CD4-positive, alpha-beta memory T cell (primary cell): ENCODE results near the gene STK32B. TPM values are rescaled to one million over a fixed set of nuclear protein-coding genes. Genes with fewer than 3 reads are reported as not detected.
"Not testable (repeated sequence)": the region's sequence is repeated elsewhere in the genome, so short reads cannot be mapped to it uniquely, and the experiment has no call there.

Source experiments
- CTCF ChIA-PET: fragments of 350-600 bp; sonication (Branson Sonifier 250); formaldehyde crosslinking; loops from one replicate; lab custom pipeline; 2021; ENCODE audit warnings: inconsistent platforms; ENCODE audit not compliant: partially characterized antibody; lab: Charles Lee
- POLR2A ChIA-PET: fragments of 350-600 bp; sonication (Branson Sonifier 250); formaldehyde crosslinking; loops from one replicate; lab custom pipeline; 2021; ENCODE audit not compliant: partially characterized antibody; lab: Charles Lee
- DNase-seq, 5 donors: peaks; one replicate each; pipeline versions ENCODE4 v3.0.0 to v3.0.0-alpha.2; 2020 to 2022; ENCODE audit warnings: mixed read lengths in 1 of 5
- H3K27ac ChIP-seq: one replicate; pipeline ENCODE4 v1.7.0; 2013; ENCODE audit warnings: low read depth, low read length
- H3K27me3 ChIP-seq: 2 replicates; pipeline ENCODE4 v1.7.0; 2013; ENCODE audit warnings: mild to moderate bottlenecking, low read length, moderate library complexity; ENCODE audit not compliant: insufficient read depth
- H3K36me3 ChIP-seq: 2 replicates; pipeline ENCODE4 v1.7.0; 2013; ENCODE audit warnings: mild to moderate bottlenecking, low read length, moderate library complexity; ENCODE audit not compliant: insufficient read depth
- H3K4me1 ChIP-seq: 2 replicates; pipeline ENCODE4 v1.7.0; 2013; ENCODE audit warnings: mild to moderate bottlenecking, low read length, moderate library complexity; ENCODE audit not compliant: insufficient read depth
- H3K4me3 ChIP-seq, 2 donors: one replicate each; pipeline ENCODE4 v1.7.0; 2013; ENCODE audit warnings: low read length in 2 of 2, mild to moderate bottlenecking in 1 of 2
- H3K9me3 ChIP-seq, 2 donors: one replicate each; pipeline ENCODE4 v1.7.0; 2013; ENCODE audit warnings: low read length in 2 of 2, control low read depth in 1 of 2; ENCODE audit not compliant: control insufficient read depth in 1 of 2
- H3K27ac Mint-ChIP-seq, 7 donors: one replicate each; pipeline ENCODE4 v1.8.0; 2020 to 2021; ENCODE audit warnings: mixed read lengths in 7 of 7, mild to moderate bottlenecking in 6 of 7, inconsistent platforms in 3 of 7, moderate library complexity in 3 of 7
- H3K27me3 Mint-ChIP-seq, 2 donors: one replicate each; pipeline ENCODE4 v1.8.0; 2020 to 2021; ENCODE audit warnings: mixed read lengths in 2 of 2
- H3K36me3 Mint-ChIP-seq, 2 donors: one replicate each; pipeline ENCODE4 v1.8.0; 2020 to 2021; ENCODE audit warnings: mixed read lengths in 2 of 2, inconsistent platforms in 1 of 2, mild to moderate bottlenecking in 1 of 2
- H3K4me1 Mint-ChIP-seq, 4 donors: one replicate each; pipeline ENCODE4 v1.8.0; 2020 to 2021; ENCODE audit warnings: mixed read lengths in 4 of 4, mild to moderate bottlenecking in 1 of 4
- H3K4me3 Mint-ChIP-seq, 8 donors: one replicate each; pipeline ENCODE4 v1.8.0; 2020 to 2021; ENCODE audit warnings: mixed read lengths in 8 of 8, mild to moderate bottlenecking in 7 of 8, moderate library complexity in 6 of 8, inconsistent platforms in 3 of 8
- H3K9me3 Mint-ChIP-seq, 8 donors: one replicate each; pipeline ENCODE4 v1.8.0; 2020 to 2021; ENCODE audit warnings: mixed read lengths in 8 of 8, mild to moderate bottlenecking in 5 of 8, inconsistent platforms in 3 of 8, moderate library complexity in 1 of 8
- intact Hi-C: fragments of 100-400 bp; cut with micrococcal nuclease; formaldehyde crosslinking; loops from one replicate; pipeline ENCODE4 v1.15.1; 2023
- polyA plus RNA-seq, 2 donors: library from polyadenylated mRNA; unstranded; fragments of 300-500 nt; fragmentation: Illumina TruSeq; gene quantifications; one replicate each; pipeline ENCODE4 v1.2.3, GENCODE V29; 2021
- total RNA-seq, 2 experiments: library from RNA; stranded (reverse); gene quantifications; one replicate each; pipeline ENCODE4 v1.2.3, GENCODE V29; 2021

Gene STK32B
- total and polyA plus RNA-seq, 4 experiments from 2014 or later = not detected

- H3K4me3 Mint-ChIP-seq, CTCF ChIA-PET, H3K9me3 ChIP-seq, H3K36me3 Mint-ChIP-seq, H3K4me1 ChIP-seq, H3K4me1 Mint-ChIP-seq, POLR2A ChIA-PET, H3K36me3 ChIP-seq, H3K27ac Mint-ChIP-seq, DNase-seq, intact Hi-C loops, H3K27ac ChIP-seq, H3K27me3 Mint-ChIP-seq, H3K27me3 ChIP-seq, H3K4me3 ChIP-seq: not testable (repeated sequence)
- peaks cover 0 to 16% (median 7%) of the 10 kb centered on the region in 8 donors for H3K9me3 Mint-ChIP-seq
These were observed 246.9 kb downstream of the STK32B start for GRCh38 chr4:5298000-5298787.

GRCh38 chr4:5300283-5300682 is 249.0 kb downstream of the STK32B start:
- no peaks in the 10 kb centered on the region for H3K27me3 ChIP-seq
- no peak overlapping the region for H3K4me3 ChIP-seq
- POLR2A ChIA-PET = no interaction called here
- CTCF ChIA-PET = no interaction called here
- Mint-ChIP-seq H3K4me1 (no peaks in the 10 kb centered on the region), H3K4me3 (no peak overlapping the region), H3K36me3 (no peaks in the 10 kb centered on the region), H3K9me3 (peaks cover 0 to 13% (median 3%) of the 10 kb centered on the region in 8 donors), H3K27me3 (peaks cover 0 to 2% of the 10 kb centered on the region in 2 donors), H3K27ac (no peak overlapping the region)
- H3K36me3 ChIP-seq = no peaks in the 10 kb centered on the region
- intact Hi-C loops = no loop called here
- H3K27ac ChIP-seq = no peak overlapping the region
- no peaks in the 10 kb centered on the region for H3K4me1 ChIP-seq
- no peak for DNase-seq
- H3K9me3 ChIP-seq = no peaks in the 10 kb centered on the region

- Mint-ChIP-seq H3K27me3 (peaks cover 0 to 5% of the 10 kb centered on the region in 2 donors), H3K9me3 (peaks cover 0 to 17% (median 9%) of the 10 kb centered on the region in 8 donors), H3K4me1 (no peaks in the 10 kb centered on the region), H3K36me3 (no peaks in the 10 kb centered on the region), H3K27ac (no peak overlapping the region), H3K4me3 (no peak overlapping the region)
- DNase-seq = no peak
- ChIA-PET POLR2A (no interaction called here), CTCF (no interaction called here)
- no peak overlapping the region for H3K4me3 ChIP-seq
- intact Hi-C loops = no loop called here
- H3K27ac ChIP-seq = no peak overlapping the region
- H3K4me1 ChIP-seq = no peaks in the 10 kb centered on the region
- no peaks in the 10 kb centered on the region for H3K27me3 ChIP-seq
- H3K9me3 ChIP-seq = no peaks in the 10 kb centered on the region
- H3K36me3 ChIP-seq = no peaks in the 10 kb centered on the region
These were observed 256.6 kb downstream of the STK32B start for GRCh38 chr4:5307928-5308327.

GRCh38 chr4:5322321-5322720 is 271.0 kb downstream of the STK32B start:
- POLR2A ChIA-PET = no interaction called here

GRCh38 chr4:5330339-5330989 is 279.2 kb downstream of the STK32B start:
- Histone ChIP-seq H3K27ac (no peak overlapping the region), H3K36me3 (no peaks in the 10 kb centered on the region), H3K9me3 (no peaks in the 10 kb centered on the region), H3K4me3 (no peak overlapping the region), H3K27me3 (no peaks in the 10 kb centered on the region), H3K4me1 (no peaks in the 10 kb centered on the region)
- Mint-ChIP-seq H3K27me3 (peaks cover 0 to 2% of the 10 kb centered on the region in 2 donors), H3K27ac (no peak overlapping the region), H3K9me3 (peaks cover 0 to 10% (median 4%) of the 10 kb centered on the region in 8 donors), H3K36me3 (no peaks in the 10 kb centered on the region), H3K4me3 (no peak overlapping the region), H3K4me1 (no peaks in the 10 kb centered on the region)
- CTCF ChIA-PET = no interaction called here
- DNase-seq = no peak
- POLR2A ChIA-PET = no interaction called here
- intact Hi-C loops = no loop called here

More at GRCh38 chr4:5322321-5322720, 271.0 kb downstream of the STK32B start:
- Histone ChIP-seq H3K9me3 (no peaks in the 10 kb centered on the region), H3K27ac (no peak overlapping the region), H3K4me1 (no peaks in the 10 kb centered on the region), H3K36me3 (no peaks in the 10 kb centered on the region), H3K27me3 (no peaks in the 10 kb centered on the region), H3K4me3 (no peak overlapping the region)
- no peak for DNase-seq
- no peak overlapping the region for H3K4me3 Mint-ChIP-seq
- intact Hi-C loops = no loop called here
- peaks cover 0 to 13% (median 4%) of the 10 kb centered on the region in 8 donors for H3K9me3 Mint-ChIP-seq
- no peaks in the 10 kb centered on the region for H3K27me3 Mint-ChIP-seq
- CTCF ChIA-PET = no interaction called here
- no peak overlapping the region for H3K27ac Mint-ChIP-seq
- H3K36me3 Mint-ChIP-seq = no peaks in the 10 kb centered on the region
- no peaks in the 10 kb centered on the region for H3K4me1 Mint-ChIP-seq

GRCh38 chr4:5337731-5338130 is 286.5 kb downstream of the STK32B start:
- H3K27ac Mint-ChIP-seq = no peak overlapping the region
- H3K4me1 ChIP-seq = no peaks in the 10 kb centered on the region
- no peaks in the 10 kb centered on the region for H3K4me1 Mint-ChIP-seq
- ChIA-PET CTCF (no interaction called here), POLR2A (no interaction called here)
- intact Hi-C loops = no loop called here
- no peaks in the 10 kb centered on the region for H3K9me3 ChIP-seq
- peaks cover 0 to 2% of the 10 kb centered on the region in 2 donors for H3K27me3 Mint-ChIP-seq
- H3K27ac ChIP-seq = no peak overlapping the region
- no peak overlapping the region for H3K4me3 ChIP-seq
- H3K9me3 Mint-ChIP-seq = peaks cover 2 to 11% (median 8%) of the 10 kb centered on the region in 8 donors
- no peaks in the 10 kb centered on the region for H3K27me3 ChIP-seq
- no peaks in the 10 kb centered on the region for H3K36me3 ChIP-seq
- no peak overlapping the region for H3K4me3 Mint-ChIP-seq
- DNase-seq = no peak
- H3K36me3 Mint-ChIP-seq = no peaks in the 10 kb centered on the region

GRCh38 chr4:5338531-5338930 is 287.3 kb downstream of the STK32B start:
- Histone ChIP-seq H3K36me3 (no peaks in the 10 kb centered on the region), H3K27me3 (no peaks in the 10 kb centered on the region), H3K27ac (no peak overlapping the region), H3K4me1 (no peaks in the 10 kb centered on the region), H3K4me3 (no peak overlapping the region), H3K9me3 (no peaks in the 10 kb centered on the region)
- ChIA-PET POLR2A (no interaction called here), CTCF (no interaction called here)
- Mint-ChIP-seq H3K36me3 (no peaks in the 10 kb centered on the region), H3K4me1 (no peaks in the 10 kb centered on the region), H3K9me3 (peaks cover 2 to 11% (median 8%) of the 10 kb centered on the region in 8 donors), H3K27ac (no peak overlapping the region), H3K27me3 (peaks cover 0 to 2% of the 10 kb centered on the region in 2 donors), H3K4me3 (no peak overlapping the region)
- no peak for DNase-seq
- intact Hi-C loops = no loop called here
